Ishikawa (cell line): ENCODE results near the gene NCBP3.

Experiments used
- CREB1 ChIP-seq: IDR thresholded peaks from 2 replicates; pipeline ENCODE4 v1.6.1; 2012; ENCODE audit warnings: low read depth
- EGR1 ChIP-seq: IDR thresholded peaks from 2 replicates; pipeline ENCODE4 v1.6.1; 2012
- EP300 ChIP-seq: IDR thresholded peaks from 2 replicates; pipeline ENCODE4 v1.6.1; 2012; ENCODE audit warnings: borderline replicate concordance
- FOXM1 ChIP-seq: IDR thresholded peaks from 2 replicates; pipeline ENCODE4 v1.6.1; 2012; ENCODE audit warnings: low read depth, borderline replicate concordance
- MAX ChIP-seq: IDR thresholded peaks from 2 replicates; pipeline ENCODE4 v1.6.1; 2012
- NFIC ChIP-seq: IDR thresholded peaks from 2 replicates; pipeline ENCODE4 v1.6.1; 2012
- RAD21 ChIP-seq: IDR thresholded peaks from 2 replicates; pipeline ENCODE4 v1.6.1; 2012; ENCODE audit warnings: low read depth
- REST ChIP-seq: IDR thresholded peaks from 2 replicates; pipeline ENCODE4 v1.6.1; 2012; ENCODE audit warnings: low read depth, mild to moderate bottlenecking
- TAF1 ChIP-seq: IDR thresholded peaks from 2 replicates; pipeline ENCODE4 v1.6.1; 2012; ENCODE audit warnings: low read depth, mild to moderate bottlenecking
- TCF12 ChIP-seq: IDR thresholded peaks from 2 replicates; pipeline ENCODE4 v1.6.1; 2012; ENCODE audit warnings: low read depth
- YY1 ChIP-seq: IDR thresholded peaks from 2 replicates; pipeline ENCODE4 v1.6.1; 2012; ENCODE audit warnings: low read depth
- ZBTB7A ChIP-seq: IDR thresholded peaks from 2 replicates; pipeline ENCODE4 v1.6.1; 2012; ENCODE audit warnings: low read depth

- no peak for TF ChIP-seq TCF12
- TF ChIP-seq MAX: no peak
- peak; percentile 72 for TF ChIP-seq RAD21
- TF ChIP-seq EP300: no peak
- TF ChIP-seq CREB1: no peak
- no peak for TF ChIP-seq EGR1
- no peak for TF ChIP-seq REST
- TF ChIP-seq TAF1: no peak
- no peak for TF ChIP-seq YY1
- TF ChIP-seq NFIC: no peak
- TF ChIP-seq FOXM1: no peak
- TF ChIP-seq ZBTB7A: no peak
These were observed 18.8 kb downstream of the NCBP3 start for GRCh38 chr17:3827124-3827773.
